ENCODE measurements around the gene STON2.
A peak's percentile ranks its signal among the peaks of the same experiment; 100 is the strongest.

Gene STON2

GRCh38 chr14:81441626-81442134, 41.6 kb upstream of the STON2 start:
- no peak for TF ChIP-seq CTCF (IDR thresholded peaks at IDR 0.05; ENCODE audit: low read depth, low read length)
- H3K4me3 ChIP-seq (ENCODE audit: low read depth, low read length) = no peak overlapping the region
- H3K36me3 ChIP-seq = no peaks in the 10 kb centered on the region
- DNase-seq = no peak
- no peaks in the 10 kb centered on the region for H3K9me3 ChIP-seq (ENCODE audit: severe bottlenecking)
- no peak overlapping the region for H3K27ac ChIP-seq
- no peaks in the 10 kb centered on the region for H3K27me3 ChIP-seq (ENCODE audit: insufficient read depth, low read depth, severe bottlenecking)

GRCh38 chr14:81440041-81440440, 39.9 kb upstream of the STON2 start:
- no peaks in the 10 kb centered on the region for H3K36me3 ChIP-seq
- no peak for TF ChIP-seq CTCF (IDR thresholded peaks at IDR 0.05; ENCODE audit: low read depth, low read length)
- H3K9me3 ChIP-seq (ENCODE audit: severe bottlenecking) = no peaks in the 10 kb centered on the region
- H3K27ac ChIP-seq = no peak overlapping the region
- no peaks in the 10 kb centered on the region for H3K27me3 ChIP-seq (ENCODE audit: insufficient read depth, low read depth, severe bottlenecking)
- H3K4me3 ChIP-seq (ENCODE audit: low read depth, low read length) = no peak overlapping the region
- no peak for DNase-seq

GRCh38 chr14:81437244-81437643, 37.1 kb upstream of the STON2 start:
- no peaks in the 10 kb centered on the region for H3K27me3 ChIP-seq (ENCODE audit: insufficient read depth, low read depth, severe bottlenecking)
- H3K36me3 ChIP-seq = peaks cover 9% of the 10 kb centered on the region
- H3K9me3 ChIP-seq (ENCODE audit: severe bottlenecking) = no peaks in the 10 kb centered on the region
- no peak overlapping the region for H3K27ac ChIP-seq
- no peak for DNase-seq
- H3K4me3 ChIP-seq (ENCODE audit: low read depth, low read length) = no peak overlapping the region
- TF ChIP-seq CTCF (IDR thresholded peaks at IDR 0.05; ENCODE audit: low read depth, low read length) = no peak

GRCh38 chr14:81436296-81437138, 36.4 kb upstream of the STON2 start:
- H3K27ac ChIP-seq = peak overlapping the region; percentile 89
- peak; percentile 85 for DNase-seq
- H3K36me3 ChIP-seq = peaks cover 9% of the 10 kb centered on the region
- H3K9me3 ChIP-seq (ENCODE audit: severe bottlenecking) = no peaks in the 10 kb centered on the region
- no peak for TF ChIP-seq CTCF (IDR thresholded peaks at IDR 0.05; ENCODE audit: low read depth, low read length)
- no peaks in the 10 kb centered on the region for H3K27me3 ChIP-seq (ENCODE audit: insufficient read depth, low read depth, severe bottlenecking)
- peak overlapping the region; percentile 90 for H3K4me3 ChIP-seq (ENCODE audit: low read depth, low read length)

GRCh38 chr14:81435391-81436295, 35.5 kb upstream of the STON2 start:
- 0 out of 2 replicates have a peak, but pooled peaks have one; percentile 13 for TF ChIP-seq CTCF (IDR thresholded peaks at IDR 0.05; ENCODE audit: low read depth, low read length)
- peak overlapping the region; percentile 89 for H3K27ac ChIP-seq
- H3K36me3 ChIP-seq = peaks cover 9% of the 10 kb centered on the region
- H3K4me3 ChIP-seq (ENCODE audit: low read depth, low read length) = peak overlapping the region; percentile 90
- H3K9me3 ChIP-seq (ENCODE audit: severe bottlenecking) = no peaks in the 10 kb centered on the region
- peak; percentile 62 for DNase-seq
- H3K27me3 ChIP-seq (ENCODE audit: insufficient read depth, low read depth, severe bottlenecking) = no peaks in the 10 kb centered on the region
